Stimulated activated CD8-positive, alpha-beta memory T cell treated with anti-CD3 and anti-CD28 coated beads, Interleukin-2, amount 100 ng/mL, for 48 hours (primary cell): ENCODE results near the gene ZBTB37.
"Not testable (repeated sequence)": the region's sequence is repeated elsewhere in the genome, so short reads cannot be mapped to it uniquely, and the experiment has no call there.

Experiments
- DNase-seq, 2 donors: peaks; one replicate each; pipeline ENCODE4 v3.0.0-alpha.2; 2020; ENCODE audit warnings: low read depth in 2 of 2

The ZBTB37 gene

GRCh38 chr1:173868266-173869020 lies at the start of gene ZBTB37:
Gene ZBTB37 (plus strand): TSS chr1:173868380. CDS start chr1:173870226, 1,846 bp downstream.
- DNase-seq: peak; percentile 93

- no peak for DNase-seq
Observed at GRCh38 chr1:173818459-173818858, 49.7 kb upstream of the ZBTB37 start.

GRCh38 chr1:173821680-173822079 lies 46.5 kb upstream of the ZBTB37 start:
- no peak for DNase-seq

- DNase-seq: no peak
Observed at GRCh38 chr1:173823781-173824314, 44.3 kb upstream of the ZBTB37 start.

GRCh38 chr1:173824315-173825081 lies 43.7 kb upstream of the ZBTB37 start, which contains the start of the genes CENPL and DARS2:
Gene CENPL (minus strand): TSS chr1:173824883. CDS start chr1:173811299, 13,584 bp downstream.
Gene DARS2 (plus strand): TSS chr1:173824673. CDS start chr1:173825230, 557 bp downstream.
- peak; percentile 71 to 80 for DNase-seq

GRCh38 chr1:173827611-173828010 lies 40.6 kb upstream of the ZBTB37 start:
- DNase-seq: no peak

GRCh38 chr1:173832748-173833147 lies 35.4 kb upstream of the ZBTB37 start:
- DNase-seq: no peak

GRCh38 chr1:173852105-173852504 lies 16.1 kb upstream of the ZBTB37 start:
- DNase-seq: no peak

GRCh38 chr1:173853074-173853473 lies 15.1 kb upstream of the ZBTB37 start:
- no peak for DNase-seq

- no peak for DNase-seq
Observed at GRCh38 chr1:173856014-173856413, 12.2 kb upstream of the ZBTB37 start.

GRCh38 chr1:173856903-173857302 lies 11.3 kb upstream of the ZBTB37 start:
- DNase-seq: no peak

GRCh38 chr1:173857363-173857917 lies 10.7 kb upstream of the ZBTB37 start:
- no peak for DNase-seq

GRCh38 chr1:173859547-173859946 lies 8.6 kb upstream of the ZBTB37 start:
- DNase-seq: not testable (repeated sequence)

GRCh38 chr1:173860065-173860464 lies 8.1 kb upstream of the ZBTB37 start:
- DNase-seq: no peak

- peak in 1 of 2 donors; percentile 15 for DNase-seq
Observed at GRCh38 chr1:173861731-173862145, 6.4 kb upstream of the ZBTB37 start.

- peak in 1 of 2 donors; percentile 25 for DNase-seq
Observed at GRCh38 chr1:173862146-173862768, 5.9 kb upstream of the ZBTB37 start.

GRCh38 chr1:173862769-173863223 lies 5.4 kb upstream of the ZBTB37 start:
- DNase-seq: no peak

GRCh38 chr1:173863224-173864161 lies 4.7 kb upstream of the ZBTB37 start:
- no peak for DNase-seq

GRCh38 chr1:173864179-173864867 lies 3.9 kb upstream of the ZBTB37 start:
- DNase-seq: no peak
